Cerebellar nuclear complex (tissue), 1 donor: Measurements from ENCODE around the gene NFKB2.

Source experiments
- DNase-seq, 2 experiments: peaks; one replicate each; lab custom pipeline; 2025; lab: John Stamatoyannopoulos, UW

The NFKB2 gene

GRCh38 chr10:102395400-102396316 is at the start of gene NFKB2:
Gene NFKB2 (plus strand): TSS chr10:102395705. CDS start chr10:102395960, 255 bp downstream.
- no peak for DNase-seq

- DNase-seq, result no peak
Measured at GRCh38 chr10:102347236-102347828, 48.2 kb upstream of the NFKB2 start.

DNA sequence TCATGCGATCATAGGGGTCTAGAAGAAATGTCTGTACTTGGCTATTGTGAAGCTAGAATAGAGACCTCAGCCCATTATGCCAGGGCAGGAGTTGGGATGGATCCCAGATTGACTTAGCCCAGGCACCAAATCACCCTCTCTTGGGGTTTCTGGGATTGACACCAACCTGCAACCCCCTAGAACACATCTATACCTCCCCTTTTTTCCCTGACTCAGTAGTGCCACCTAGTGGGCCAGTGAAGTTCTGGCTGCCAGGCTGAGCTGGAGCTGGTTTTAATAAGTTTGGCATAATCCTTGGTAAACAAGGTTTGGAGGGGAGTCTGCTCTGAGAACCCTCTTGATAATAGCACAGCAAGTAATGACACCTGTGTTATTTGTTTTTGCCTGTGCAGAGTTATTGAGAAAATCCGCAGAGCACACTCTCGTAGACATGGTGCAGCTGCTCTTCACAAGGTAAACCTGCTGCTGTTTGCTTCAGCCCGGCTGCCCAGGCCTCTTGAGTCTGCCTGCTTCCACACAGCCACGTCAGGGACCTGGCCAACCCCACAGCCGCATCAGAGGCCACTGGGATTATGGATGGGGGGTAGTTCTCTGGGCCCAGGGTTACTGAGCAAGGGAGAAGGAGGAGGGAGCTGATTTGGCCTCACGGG is 43.3 kb upstream of the NFKB2 start:
- DNase-seq, result peak in 1 of 2 experiments; percentile 6

GRCh38 chr10:102354451-102354850 is 41.1 kb upstream of the NFKB2 start:
- DNase-seq, result no peak

DNA sequence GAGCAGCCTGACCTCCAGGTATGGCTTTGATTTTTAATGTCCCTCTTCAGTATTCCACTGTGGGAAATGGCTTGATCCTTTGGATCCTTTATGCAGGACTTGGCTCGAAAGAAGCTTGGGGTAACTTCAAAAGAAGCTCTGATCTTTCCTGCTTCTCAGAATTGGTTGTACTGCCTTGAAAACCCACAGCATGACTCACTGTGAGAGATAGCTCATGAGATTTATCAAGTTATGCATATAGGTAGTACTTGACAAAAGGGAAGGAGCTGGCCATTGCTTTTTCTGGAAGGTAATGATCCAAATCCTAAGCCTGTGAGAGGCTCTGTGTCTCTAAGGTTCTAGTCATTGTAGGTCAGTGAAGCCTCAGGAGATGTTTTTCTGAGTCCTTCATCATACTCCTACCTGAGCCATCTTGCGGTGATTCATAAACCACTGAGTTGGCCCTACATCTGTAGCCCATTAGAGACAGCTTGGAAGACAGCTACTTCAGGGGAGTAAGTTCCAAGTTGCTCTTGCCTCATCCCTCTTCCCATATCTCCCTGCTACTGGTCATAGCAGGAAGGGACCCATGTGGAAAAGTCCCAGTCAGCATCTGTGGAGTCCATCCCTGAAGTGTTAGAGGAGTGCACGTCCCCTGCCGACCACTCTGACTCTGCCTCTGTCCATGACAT is 36.7 kb upstream of the NFKB2 start:
- no peak for DNase-seq

DNA sequence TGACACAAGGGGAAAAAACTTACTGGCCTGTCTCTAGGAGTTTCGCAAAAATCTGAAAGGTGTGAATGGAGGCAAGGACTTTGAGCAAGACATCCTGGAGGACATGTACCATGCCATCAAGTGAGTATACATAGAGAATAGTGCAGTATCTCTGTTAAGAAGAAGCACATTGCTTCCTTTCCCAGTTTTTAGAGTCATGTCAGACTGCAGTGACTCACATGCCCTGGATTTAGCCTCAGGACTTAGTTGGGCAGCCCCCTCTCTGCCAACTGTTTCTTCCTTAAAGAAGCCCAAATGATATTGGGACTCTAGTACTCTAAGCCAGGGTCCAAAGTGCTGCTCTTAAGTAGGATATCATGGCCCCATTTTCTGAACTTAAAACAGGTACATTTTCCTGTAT is 28.1 kb upstream of the NFKB2 start:
- DNase-seq, result no peak

DNA sequence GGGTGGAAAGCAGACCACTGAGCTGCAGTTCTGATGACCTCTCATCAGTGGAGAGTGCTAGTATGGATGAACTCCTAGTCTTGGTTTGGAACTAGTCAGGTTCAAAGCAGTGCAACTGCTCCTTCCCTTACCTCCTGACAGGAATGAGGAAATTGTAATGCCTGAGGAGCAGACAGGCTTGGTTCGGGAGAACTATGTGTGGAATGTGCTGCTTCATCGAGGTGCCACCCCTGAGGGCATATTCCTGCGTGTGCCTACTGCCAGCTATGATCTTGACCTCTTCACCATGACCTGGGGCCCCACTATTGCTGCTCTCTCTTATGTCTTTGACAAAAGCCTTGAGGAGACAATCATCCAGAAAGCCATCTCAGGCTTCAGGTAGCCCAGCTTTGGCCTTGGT is 27.4 kb upstream of the NFKB2 start:
- DNase-seq, result no peak

- DNase-seq, result no peak
Measured at GRCh38 chr10:102371295-102371694, 24.2 kb upstream of the NFKB2 start.

- no peak for DNase-seq
Measured at GRCh38 chr10:102375250-102375649, 20.3 kb upstream of the NFKB2 start.

- no peak for DNase-seq
Measured at GRCh38 chr10:102375867-102376266, 19.6 kb upstream of the NFKB2 start.

DNA sequence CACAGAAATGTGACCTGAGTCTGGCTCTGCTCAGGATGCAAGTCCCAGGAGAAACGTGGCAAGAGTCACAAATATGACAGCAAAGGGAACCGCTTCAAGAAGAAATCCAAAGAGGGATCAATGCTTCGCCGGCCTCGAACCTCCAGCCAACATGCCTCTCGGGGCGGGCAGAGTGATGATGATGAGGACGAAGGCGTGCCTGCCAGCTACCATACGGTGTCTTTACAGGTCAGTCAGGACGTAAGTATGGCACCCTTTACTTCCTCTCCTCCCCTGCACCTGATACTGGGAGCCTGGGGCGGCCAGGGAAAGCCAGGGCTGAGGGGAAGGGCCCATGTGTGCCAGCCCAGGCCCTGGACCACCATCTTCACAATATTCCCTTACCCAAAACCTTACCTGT is 18.6 kb upstream of the NFKB2 start:
- DNase-seq, result no peak

DNA sequence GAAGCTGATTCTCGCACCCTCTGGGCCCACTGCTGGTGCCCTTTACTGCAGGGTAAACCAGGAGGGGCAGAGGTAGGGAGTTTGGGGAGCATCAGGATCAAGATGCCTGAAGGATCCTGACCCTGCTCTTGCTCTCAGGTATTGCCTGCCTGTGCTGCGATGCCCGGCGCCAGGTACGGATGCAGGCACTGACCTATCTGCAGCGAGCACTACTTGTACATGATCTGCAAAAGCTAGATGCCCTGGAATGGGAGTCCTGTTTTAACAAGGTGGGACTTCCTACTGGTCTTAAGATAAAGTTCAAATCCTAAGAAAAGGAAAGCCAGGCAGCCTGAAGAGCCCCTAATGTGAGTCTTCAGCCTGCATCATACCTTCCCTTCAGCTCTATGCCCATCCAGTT is 16.1 kb upstream of the NFKB2 start:
- DNase-seq, result no peak

DNA sequence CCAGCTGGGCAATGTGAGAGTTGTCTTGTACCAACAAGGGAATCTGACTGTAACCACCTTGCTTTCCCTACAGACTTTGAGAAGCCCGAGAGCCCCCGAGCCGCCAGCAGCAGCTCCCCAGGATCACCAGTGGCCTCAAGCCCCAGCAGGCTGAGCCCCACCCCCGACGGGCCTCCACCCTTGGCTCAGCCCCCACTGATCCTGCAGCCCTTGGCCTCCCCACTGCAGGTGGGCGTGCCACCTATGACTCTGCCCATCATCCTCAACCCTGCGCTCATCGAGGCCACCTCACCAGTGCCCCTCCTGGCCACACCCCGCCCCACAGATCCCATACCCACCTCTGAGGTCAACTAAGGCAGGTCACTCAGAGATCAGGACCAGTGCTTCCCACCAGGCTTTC is 13.5 kb upstream of the NFKB2 start:
- DNase-seq, result no peak

GRCh38 chr10:102382871-102383270 is 12.6 kb upstream of the NFKB2 start:
- no peak for DNase-seq

DNA sequence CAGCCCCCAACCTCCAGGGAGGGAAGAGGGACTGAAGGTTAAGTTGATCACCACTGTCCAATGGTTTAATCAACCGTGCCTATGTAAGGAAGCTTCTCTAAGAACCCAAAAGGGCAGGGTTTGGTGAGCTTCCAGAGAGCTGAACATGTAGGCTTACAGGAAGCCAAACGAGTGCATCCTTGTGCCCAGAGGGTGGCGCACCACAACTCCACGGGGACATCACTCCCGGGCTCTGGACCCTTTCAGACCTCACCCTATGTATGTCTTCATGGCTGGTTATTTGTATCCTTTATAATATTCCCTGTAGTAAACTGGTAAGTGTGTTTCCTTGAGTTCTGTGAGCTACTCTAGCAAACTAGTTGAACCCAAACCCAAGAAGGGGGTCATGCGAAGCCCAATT is 11.5 kb upstream of the NFKB2 start:
- no peak for DNase-seq

- no peak for DNase-seq
Measured at GRCh38 chr10:102384606-102385429, 10.7 kb upstream of the NFKB2 start.

DNA sequence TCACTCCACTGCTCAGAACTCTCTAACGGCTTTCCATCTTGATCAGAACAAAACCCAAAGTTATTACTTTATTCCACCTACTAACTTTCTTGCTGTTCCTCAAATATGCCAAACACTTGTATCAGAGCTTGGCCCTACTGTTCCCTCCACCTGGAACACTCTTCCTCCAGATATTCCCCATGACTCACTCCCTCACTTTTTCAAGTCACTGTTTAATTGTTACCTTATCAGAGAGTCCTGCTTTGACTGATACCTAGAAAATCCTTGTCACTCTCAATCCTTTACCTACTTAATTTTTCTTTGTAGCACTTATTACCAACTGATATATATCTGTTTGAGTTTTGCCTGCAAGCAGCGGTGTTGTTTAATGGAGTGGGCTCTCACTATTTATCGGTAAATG is 5.6 kb upstream of the NFKB2 start:
- no peak for DNase-seq

- DNase-seq, result no peak
Measured at GRCh38 chr10:102392306-102392705, 3.2 kb upstream of the NFKB2 start.

DNA sequence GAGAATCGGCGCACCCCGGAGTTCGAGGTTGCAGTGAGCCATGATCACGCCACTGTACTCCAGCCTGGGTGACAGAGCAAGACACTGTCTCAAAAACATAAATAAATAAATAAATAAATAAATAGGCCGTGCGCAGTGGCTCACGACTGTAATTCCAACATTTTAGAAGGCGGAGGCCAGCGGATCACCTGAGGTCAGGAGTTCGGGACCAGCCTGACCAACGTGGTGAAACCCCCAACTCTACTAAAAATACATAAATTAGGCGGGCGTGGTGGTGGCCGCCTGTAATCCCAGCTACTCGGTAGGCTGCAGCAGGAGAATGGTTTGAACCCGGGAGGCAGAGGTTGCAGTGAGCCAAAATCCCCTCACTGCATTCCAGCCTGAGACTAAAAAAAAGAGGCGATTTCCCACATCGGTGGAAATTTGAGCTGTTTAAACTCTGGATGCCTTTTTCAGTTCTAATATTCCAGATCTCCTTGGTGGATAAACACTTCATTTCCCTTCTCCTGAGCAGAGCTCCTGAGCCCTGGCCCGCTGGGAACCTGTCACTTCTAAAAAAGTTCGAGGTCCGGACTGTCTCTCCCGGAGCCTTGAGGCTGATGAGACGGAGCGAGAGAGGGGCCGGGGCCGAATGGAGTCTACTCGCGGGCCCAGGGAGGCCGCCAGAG is 2.0 kb upstream of the NFKB2 start:
- peak in 1 of 2 experiments; percentile 43 for DNase-seq

GRCh38 chr10:102394079-102394800 is 1.3 kb upstream of the NFKB2 start:
- no peak for DNase-seq
